Measurements from ENCODE around the gene SLC50A1. TPM values are rescaled to one million over a fixed set of nuclear protein-coding genes. Genes with fewer than 3 reads are reported as not detected.

Gene SLC50A1
- total RNA-seq, 1 experiment from 2014 or later: 38.4 TPM

DNA sequence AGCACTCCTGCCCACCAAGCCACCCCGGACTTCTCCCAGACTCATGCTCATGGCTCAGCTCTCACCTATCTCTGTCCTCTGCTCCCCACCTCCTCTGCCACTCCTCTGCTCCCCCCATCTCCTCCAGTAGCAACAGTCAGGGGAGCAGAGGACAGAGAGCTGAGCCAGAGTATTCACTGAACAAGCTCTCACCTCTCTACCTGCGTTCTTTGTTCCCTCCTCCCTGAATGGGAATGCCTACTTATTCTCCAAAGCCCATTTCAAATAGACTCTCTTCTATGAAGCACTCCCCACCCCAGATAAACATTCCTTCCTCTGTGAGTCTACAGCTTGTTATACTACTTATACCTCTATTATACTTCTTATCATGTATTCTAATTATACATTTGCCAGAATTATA is 14.4 kb upstream of the SLC50A1 start:
- ChIA-PET POLR2A (interaction anchor here (1.5 kb wide), 1 partner anchor 15 kb away, joined by 3 read pairs; no protein-coding TSS in a partner anchor), CTCF (interaction anchor here (1.2 kb wide), 1 partner anchor 52 kb away, joined by 3 read pairs; the partner anchor contains the start of gene KRTCAP2)
- Histone ChIP-seq H3K36me3 (ENCODE audit: control insufficient read depth, insufficient read depth, low read length) (no peaks in the 10 kb centered on the region), H3K9me3 (no peaks in the 10 kb centered on the region), H3K27me3 (replicated peaks; ENCODE audit: control insufficient read depth, insufficient read depth, low read length) (no peaks in the 10 kb centered on the region), H3K4me3 (ENCODE audit: low read depth, low read length) (no peak overlapping the region), H3K4me1 (peaks cover 50% of the 10 kb centered on the region)
- intact Hi-C loops (cut with micrococcal nuclease; ENCODE audit: unreplicated experiment): no loop called here
- H3K9me3 Mint-ChIP-seq (ENCODE audit: unreplicated experiment): no peaks in the 10 kb centered on the region
- no peaks in the 10 kb centered on the region for H3K27me3 Mint-ChIP-seq (ENCODE audit: insufficient read depth, unreplicated experiment)
- H3K36me3 Mint-ChIP-seq (ENCODE audit: insufficient read depth, unreplicated experiment): peaks cover 8% of the 10 kb centered on the region
- H3K4me3 Mint-ChIP-seq (ENCODE audit: unreplicated experiment): no peak overlapping the region
- TF ChIP-seq, protein P1, sequence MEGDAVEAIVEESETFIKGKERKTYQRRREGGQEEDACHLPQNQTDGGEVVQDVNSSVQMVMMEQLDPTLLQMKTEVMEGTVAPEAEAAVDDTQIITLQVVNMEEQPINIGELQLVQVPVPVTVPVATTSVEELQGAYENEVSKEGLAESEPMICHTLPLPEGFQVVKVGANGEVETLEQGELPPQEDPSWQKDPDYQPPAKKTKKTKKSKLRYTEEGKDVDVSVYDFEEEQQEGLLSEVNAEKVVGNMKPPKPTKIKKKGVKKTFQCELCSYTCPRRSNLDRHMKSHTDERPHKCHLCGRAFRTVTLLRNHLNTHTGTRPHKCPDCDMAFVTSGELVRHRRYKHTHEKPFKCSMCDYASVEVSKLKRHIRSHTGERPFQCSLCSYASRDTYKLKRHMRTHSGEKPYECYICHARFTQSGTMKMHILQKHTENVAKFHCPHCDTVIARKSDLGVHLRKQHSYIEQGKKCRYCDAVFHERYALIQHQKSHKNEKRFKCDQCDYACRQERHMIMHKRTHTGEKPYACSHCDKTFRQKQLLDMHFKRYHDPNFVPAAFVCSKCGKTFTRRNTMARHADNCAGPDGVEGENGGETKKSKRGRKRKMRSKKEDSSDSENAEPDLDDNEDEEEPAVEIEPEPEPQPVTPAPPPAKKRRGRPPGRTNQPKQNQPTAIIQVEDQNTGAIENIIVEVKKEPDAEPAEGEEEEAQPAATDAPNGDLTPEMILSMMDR (IDR thresholded peaks at IDR 0.05; ENCODE audit: insufficient read depth in 1 of 2, low read depth in 1 of 2, low read length in 1 of 2, severe bottlenecking in 1 of 2, unreplicated experiment in 1 of 2): no peak
- no TSS peak for BruUV-seq (replicated peaks)
- H3K27ac Mint-ChIP-seq (ENCODE audit: unreplicated experiment): peak overlapping the region; percentile 68
- H3K4me1 Mint-ChIP-seq (ENCODE audit: low read depth, unreplicated experiment): peaks cover 34% of the 10 kb centered on the region
- DNase-seq: no peak

DNA sequence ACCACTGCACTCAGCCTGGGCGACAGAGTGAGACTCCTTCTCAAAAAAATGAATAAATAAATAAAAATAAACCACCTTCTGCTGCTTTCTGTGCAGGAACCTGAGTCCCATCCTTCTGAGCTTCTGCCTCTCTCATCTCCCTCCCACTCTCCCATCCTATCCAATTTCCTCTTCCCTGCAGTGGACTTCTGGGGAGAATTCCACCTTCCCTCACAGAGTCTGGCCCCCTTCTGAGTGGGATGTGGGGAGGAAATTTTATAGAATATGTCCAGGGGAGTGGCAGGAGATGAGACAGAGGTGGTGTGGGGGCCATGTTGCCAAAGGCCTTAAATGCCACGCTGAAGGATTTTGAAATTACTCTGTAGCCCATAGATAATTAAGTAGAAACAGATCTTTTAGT is 13.3 kb upstream of the SLC50A1 start:
- intact Hi-C loops (cut with micrococcal nuclease; ENCODE audit: unreplicated experiment): no loop called here
- TF ChIP-seq, protein P1 (IDR thresholded peaks at IDR 0.05; ENCODE audit: insufficient read depth in 1 of 2, low read depth in 1 of 2, low read length in 1 of 2, severe bottlenecking in 1 of 2, unreplicated experiment in 1 of 2): no peak
- H3K9me3 ChIP-seq: no peaks in the 10 kb centered on the region
- H3K4me1 Mint-ChIP-seq (ENCODE audit: low read depth, unreplicated experiment): peaks cover 34% of the 10 kb centered on the region
- POLR2A ChIA-PET: no interaction called here
- CTCF ChIA-PET: interaction anchor here (1.4 kb wide), 1 partner anchor 45 kb away, joined by 6 read pairs; no protein-coding TSS in a partner anchor
- no peaks in the 10 kb centered on the region for H3K36me3 ChIP-seq (ENCODE audit: control insufficient read depth, insufficient read depth, low read length)
- H3K4me3 ChIP-seq (ENCODE audit: low read depth, low read length): no peak overlapping the region
- no peak overlapping the region for H3K4me3 Mint-ChIP-seq (ENCODE audit: unreplicated experiment)
- H3K27ac Mint-ChIP-seq (ENCODE audit: unreplicated experiment): no peak overlapping the region
- H3K4me1 ChIP-seq: peaks cover 51% of the 10 kb centered on the region
- H3K9me3 Mint-ChIP-seq (ENCODE audit: unreplicated experiment): no peaks in the 10 kb centered on the region
- no peaks in the 10 kb centered on the region for H3K27me3 Mint-ChIP-seq (ENCODE audit: insufficient read depth, unreplicated experiment)
- peaks cover 17% of the 10 kb centered on the region for H3K36me3 Mint-ChIP-seq (ENCODE audit: insufficient read depth, unreplicated experiment)
- DNase-seq: no peak
- H3K27me3 ChIP-seq (replicated peaks; ENCODE audit: control insufficient read depth, insufficient read depth, low read length): no peaks in the 10 kb centered on the region
- BruUV-seq (replicated peaks): no TSS peak

GRCh38 chr1:155123801-155124200 is 11.9 kb upstream of the SLC50A1 start:
- POLR2A ChIA-PET: interaction anchor here (0.6 kb wide), 1 partner anchor 68 kb away, joined by 3 read pairs; no protein-coding TSS in a partner anchor
- intact Hi-C loops (cut with micrococcal nuclease; ENCODE audit: unreplicated experiment): no loop called here
- Histone ChIP-seq H3K36me3 (ENCODE audit: control insufficient read depth, insufficient read depth, low read length) (no peaks in the 10 kb centered on the region), H3K27me3 (replicated peaks; ENCODE audit: control insufficient read depth, insufficient read depth, low read length) (no peaks in the 10 kb centered on the region), H3K9me3 (no peaks in the 10 kb centered on the region), H3K4me3 (ENCODE audit: low read depth, low read length) (no peak overlapping the region), H3K4me1 (peaks cover 56% of the 10 kb centered on the region)
- TF ChIP-seq, protein P1 (IDR thresholded peaks at IDR 0.05; ENCODE audit: insufficient read depth in 1 of 2, low read depth in 1 of 2, low read length in 1 of 2, severe bottlenecking in 1 of 2, unreplicated experiment in 1 of 2): no peak
- Mint-ChIP-seq H3K27ac (ENCODE audit: unreplicated experiment) (peak overlapping the region; percentile 80), H3K4me3 (ENCODE audit: unreplicated experiment) (no peak overlapping the region), H3K9me3 (ENCODE audit: unreplicated experiment) (no peaks in the 10 kb centered on the region), H3K4me1 (ENCODE audit: low read depth, unreplicated experiment) (peaks cover 40% of the 10 kb centered on the region), H3K27me3 (ENCODE audit: insufficient read depth, unreplicated experiment) (no peaks in the 10 kb centered on the region), H3K36me3 (ENCODE audit: insufficient read depth, unreplicated experiment) (peaks cover 17% of the 10 kb centered on the region)
- CTCF ChIA-PET: interaction anchor here (0.6 to 0.9 kb wide), 2 partner anchors 19 to 32 kb away, joined by 3 to 5 read pairs; no protein-coding TSS in a partner anchor
- DNase-seq: no peak
- BruUV-seq (replicated peaks): no TSS peak

Data from Caco-2 (cell line).